ENCODE measurements around the gene AKR7A2. TPM values are rescaled to one million over a fixed set of nuclear protein-coding genes. Genes with fewer than 3 reads are reported as not detected.

Gene AKR7A2
- total RNA-seq, 4 donors from 2014 or later: 25.6 to 100 (median 76.4) TPM

- TF ChIP-seq, protein P1, sequence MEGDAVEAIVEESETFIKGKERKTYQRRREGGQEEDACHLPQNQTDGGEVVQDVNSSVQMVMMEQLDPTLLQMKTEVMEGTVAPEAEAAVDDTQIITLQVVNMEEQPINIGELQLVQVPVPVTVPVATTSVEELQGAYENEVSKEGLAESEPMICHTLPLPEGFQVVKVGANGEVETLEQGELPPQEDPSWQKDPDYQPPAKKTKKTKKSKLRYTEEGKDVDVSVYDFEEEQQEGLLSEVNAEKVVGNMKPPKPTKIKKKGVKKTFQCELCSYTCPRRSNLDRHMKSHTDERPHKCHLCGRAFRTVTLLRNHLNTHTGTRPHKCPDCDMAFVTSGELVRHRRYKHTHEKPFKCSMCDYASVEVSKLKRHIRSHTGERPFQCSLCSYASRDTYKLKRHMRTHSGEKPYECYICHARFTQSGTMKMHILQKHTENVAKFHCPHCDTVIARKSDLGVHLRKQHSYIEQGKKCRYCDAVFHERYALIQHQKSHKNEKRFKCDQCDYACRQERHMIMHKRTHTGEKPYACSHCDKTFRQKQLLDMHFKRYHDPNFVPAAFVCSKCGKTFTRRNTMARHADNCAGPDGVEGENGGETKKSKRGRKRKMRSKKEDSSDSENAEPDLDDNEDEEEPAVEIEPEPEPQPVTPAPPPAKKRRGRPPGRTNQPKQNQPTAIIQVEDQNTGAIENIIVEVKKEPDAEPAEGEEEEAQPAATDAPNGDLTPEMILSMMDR (IDR thresholded peaks at IDR 0.05; ENCODE audit: low read depth): no peak
Measured at GRCh38 chr1:19315378-19316198, 3.6 kb upstream of the AKR7A2 start.

DNA sequence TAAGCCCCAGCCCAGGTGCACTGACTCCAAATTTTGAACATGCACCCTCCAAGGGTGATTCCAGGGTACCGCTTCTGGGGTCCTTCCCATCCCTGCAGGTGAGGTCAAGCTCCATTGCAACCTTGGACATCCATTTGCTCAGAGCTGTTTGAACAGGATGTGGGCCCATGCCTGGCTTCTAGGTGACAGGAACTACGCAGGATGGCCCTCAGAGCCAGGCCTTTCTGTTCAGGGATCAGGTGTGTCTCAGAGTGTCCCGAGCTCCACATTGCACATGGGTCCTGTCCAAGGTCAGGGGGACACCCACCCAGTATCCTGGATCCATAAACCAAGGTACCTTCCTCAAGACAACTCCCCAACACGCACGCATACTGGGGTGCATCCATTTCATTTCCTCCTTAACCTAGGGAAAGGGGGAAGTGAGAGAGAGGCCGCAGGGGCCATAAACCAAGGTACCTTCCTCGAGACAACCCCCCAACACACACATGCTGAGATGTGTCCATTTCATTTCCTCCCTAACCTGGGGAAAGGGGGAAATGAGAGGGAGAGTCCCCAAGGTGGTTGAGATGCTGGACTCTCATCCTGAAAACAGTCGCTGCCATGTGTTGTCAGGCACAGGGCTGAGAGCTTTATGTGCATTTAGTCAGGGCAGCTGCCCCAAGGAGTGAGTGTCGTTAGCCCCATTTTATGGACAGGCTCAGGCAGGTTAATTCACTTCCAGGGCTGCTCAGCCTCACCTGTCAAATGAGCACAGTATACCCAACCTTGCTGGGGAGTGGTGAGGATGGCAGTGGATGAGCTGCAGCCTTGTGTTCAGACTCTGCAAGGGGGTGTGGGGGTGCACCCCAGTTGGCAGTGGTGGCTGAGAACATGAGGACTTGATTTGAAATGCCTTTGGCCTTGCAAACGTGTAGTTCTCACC lies 2.3 kb upstream of the AKR7A2 start:
- TF ChIP-seq, protein P1 (IDR thresholded peaks at IDR 0.05; ENCODE audit: low read depth): no peak

GRCh38 chr1:19313636-19313959 lies 1.7 kb upstream of the AKR7A2 start:
- TF ChIP-seq, protein P1 (IDR thresholded peaks at IDR 0.05; ENCODE audit: low read depth): no peak

- TF ChIP-seq, protein P1 (IDR thresholded peaks at IDR 0.05; ENCODE audit: low read depth): no peak
Measured at GRCh38 chr1:19312782-19313635, 1.1 kb upstream of the AKR7A2 start.

- TF ChIP-seq, protein P1 (IDR thresholded peaks at IDR 0.05; ENCODE audit: low read depth): no peak
Measured at GRCh38 chr1:19311503-19311930, 427 bp downstream of the AKR7A2 start.

DNA sequence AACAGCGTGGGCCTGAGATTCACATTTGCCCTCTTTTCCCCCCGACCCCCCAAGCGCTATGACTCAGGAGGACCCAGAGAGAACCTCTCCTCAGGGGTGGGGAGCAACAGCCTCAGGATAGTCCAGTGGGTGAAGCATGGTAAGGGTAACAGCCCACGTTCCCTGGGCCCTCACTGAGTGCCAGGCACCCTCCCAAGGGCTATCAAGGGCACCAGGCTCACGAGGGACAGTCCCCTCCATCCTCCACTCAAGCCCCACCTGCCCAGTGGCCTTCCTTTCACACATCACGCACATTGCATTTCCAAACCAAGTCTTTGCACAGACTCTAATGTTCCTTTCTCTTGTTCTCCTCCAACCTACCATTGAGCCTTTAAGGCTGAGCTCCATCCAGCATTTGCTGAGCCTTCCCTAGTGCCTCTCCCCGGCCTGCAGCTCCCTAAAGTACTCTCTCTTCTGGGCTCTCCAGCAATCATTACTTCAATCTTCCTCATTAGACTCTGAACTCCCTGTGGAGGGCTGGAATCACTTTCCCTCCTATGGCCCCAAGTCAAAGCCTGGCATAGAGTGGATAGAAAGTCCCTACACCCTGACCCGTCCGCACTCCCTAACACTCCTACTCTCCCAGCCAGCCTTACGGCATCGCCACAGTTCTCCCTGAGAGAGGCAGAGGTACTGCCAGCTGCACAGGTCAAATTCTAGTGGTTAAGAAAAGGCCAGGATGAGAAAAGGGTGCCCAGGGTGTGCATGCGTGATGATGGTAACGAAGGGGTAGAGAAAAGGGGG lies 1.0 kb downstream of the AKR7A2 start:
- TF ChIP-seq, protein P1 (IDR thresholded peaks at IDR 0.05; ENCODE audit: low read depth): no peak
